Left ventricle myocardium inferior (tissue), 1 donor: Measurements from ENCODE around the gene ARAP1. TPM values are rescaled to one million over a fixed set of nuclear protein-coding genes. Genes with fewer than 3 reads are reported as not detected.

Experiments
- DNase-seq: peaks from one replicate; pipeline ENCODE4 v3.0.0-alpha.2; 2020
- H3K27ac ChIP-seq: fragments of 200-600 bp; replicated peaks from 2 replicates; pipeline ENCODE4 v1.8.0; 2021
- H3K27me3 ChIP-seq: fragments of 200-600 bp; 2 replicates; pipeline ENCODE4 v1.8.0; 2021; ENCODE audit warnings: low read depth
- H3K36me3 ChIP-seq: fragments of 200-600 bp; 2 replicates; pipeline ENCODE4 v1.8.0; 2021
- H3K4me1 ChIP-seq: fragments of 200-600 bp; 2 replicates; pipeline ENCODE4 v1.8.0; 2021
- H3K4me3 ChIP-seq: fragments of 200-600 bp; 2 replicates; pipeline ENCODE4 v1.8.0; 2021; ENCODE audit warnings: mild to moderate bottlenecking, moderate library complexity
- H3K9me3 ChIP-seq: fragments of 200-600 bp; replicated peaks from 2 replicates; pipeline ENCODE4 v1.8.0; 2021
- intact Hi-C: fragments of 100-400 bp; cut with micrococcal nuclease; formaldehyde crosslinking; loops from one replicate; pipeline ENCODE4 v1.11.0; 2022
- total RNA-seq: library from RNA; stranded (reverse); fragmentation: NEBNext Ultra II Directional; extraction: Animal tissue kit (Norgen Biotek cat#: 25700); gene quantifications from one replicate; pipeline ENCODE4 v1.2.1, GENCODE V29; 2021
- TF ChIP-seq, protein P1 (sequence below): fragments of 200-600 bp; IDR thresholded peaks from 2 replicates; pipeline ENCODE4 v1.8.0; 2021; ENCODE audit warnings: antibody characterized with exemption, mild to moderate bottlenecking, borderline replicate concordance
- donor health status: DM: no; HTN: yes; CAD: no; lungs with severe emphysema.

The ARAP1 gene
- total RNA-seq, 1 donor from 2014 or later: 51.9 TPM

DNA sequence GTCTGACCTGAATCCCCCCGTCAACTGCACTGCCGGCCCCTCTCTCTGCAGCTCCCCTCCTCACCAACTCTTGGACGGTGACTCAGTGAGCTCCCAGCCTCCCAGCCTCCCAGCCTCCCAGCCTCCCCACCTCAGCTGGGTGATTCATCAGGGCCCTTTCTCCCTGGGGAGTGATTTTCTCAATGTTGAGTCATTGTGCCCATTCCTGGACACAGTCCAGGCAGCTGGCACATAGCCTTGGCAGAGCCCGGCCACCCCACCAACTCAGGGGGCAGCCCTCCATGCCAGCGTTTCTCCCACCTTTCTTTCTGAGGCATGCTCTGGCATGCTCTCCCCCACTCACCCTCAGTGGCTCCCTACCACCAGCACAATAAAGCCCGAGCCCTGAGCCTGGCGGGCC, 108.7 kb downstream of the ARAP1 start:
- DNase-seq: no peak
- intact Hi-C loops: loop anchor here (5.0 kb wide), 1 partner anchor 46 kb away; no protein-coding TSS in a partner anchor
- no peaks in the 10 kb centered on the region for H3K27me3 ChIP-seq
- H3K36me3 ChIP-seq: no peaks in the 10 kb centered on the region
- H3K4me1 ChIP-seq: peaks cover 41% of the 10 kb centered on the region
- H3K4me3 ChIP-seq: peak overlapping the region; percentile 88
- H3K27ac ChIP-seq: no peak overlapping the region
- TF ChIP-seq, protein P1, sequence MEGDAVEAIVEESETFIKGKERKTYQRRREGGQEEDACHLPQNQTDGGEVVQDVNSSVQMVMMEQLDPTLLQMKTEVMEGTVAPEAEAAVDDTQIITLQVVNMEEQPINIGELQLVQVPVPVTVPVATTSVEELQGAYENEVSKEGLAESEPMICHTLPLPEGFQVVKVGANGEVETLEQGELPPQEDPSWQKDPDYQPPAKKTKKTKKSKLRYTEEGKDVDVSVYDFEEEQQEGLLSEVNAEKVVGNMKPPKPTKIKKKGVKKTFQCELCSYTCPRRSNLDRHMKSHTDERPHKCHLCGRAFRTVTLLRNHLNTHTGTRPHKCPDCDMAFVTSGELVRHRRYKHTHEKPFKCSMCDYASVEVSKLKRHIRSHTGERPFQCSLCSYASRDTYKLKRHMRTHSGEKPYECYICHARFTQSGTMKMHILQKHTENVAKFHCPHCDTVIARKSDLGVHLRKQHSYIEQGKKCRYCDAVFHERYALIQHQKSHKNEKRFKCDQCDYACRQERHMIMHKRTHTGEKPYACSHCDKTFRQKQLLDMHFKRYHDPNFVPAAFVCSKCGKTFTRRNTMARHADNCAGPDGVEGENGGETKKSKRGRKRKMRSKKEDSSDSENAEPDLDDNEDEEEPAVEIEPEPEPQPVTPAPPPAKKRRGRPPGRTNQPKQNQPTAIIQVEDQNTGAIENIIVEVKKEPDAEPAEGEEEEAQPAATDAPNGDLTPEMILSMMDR: no peak
- H3K9me3 ChIP-seq: no peaks in the 10 kb centered on the region

DNA sequence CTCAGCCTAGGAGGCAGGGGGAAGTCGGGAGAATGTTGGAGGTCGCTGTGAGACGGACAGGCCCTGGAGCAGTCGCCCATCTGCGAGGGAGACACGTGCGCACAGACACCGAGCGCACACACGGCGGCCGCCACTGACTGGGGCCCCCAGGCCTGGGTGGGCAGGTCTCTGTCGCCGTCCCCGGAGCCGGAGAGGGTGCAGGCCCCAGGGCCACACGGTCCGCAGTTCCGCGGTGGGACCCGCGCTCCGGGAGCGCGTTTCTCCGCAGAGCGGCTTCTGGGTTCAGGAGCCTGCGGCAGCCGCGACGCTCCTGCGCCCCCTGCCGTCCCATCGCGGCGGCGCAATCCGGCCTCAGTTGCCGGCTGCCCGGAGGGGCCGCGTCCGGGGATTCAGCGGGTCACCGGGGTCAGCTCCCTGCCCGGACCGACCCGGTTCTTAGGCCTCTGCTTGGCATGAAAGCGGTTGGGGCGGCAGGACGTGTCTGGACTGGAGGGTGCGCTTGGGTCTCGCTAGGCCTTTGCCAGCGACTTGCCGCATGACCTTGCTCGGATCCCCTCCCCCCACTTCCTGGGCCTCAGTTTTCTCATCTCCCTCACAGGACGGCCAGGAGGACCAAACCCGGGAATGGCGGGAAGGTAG, 109.2 kb downstream of the ARAP1 start:
- DNase-seq: peak; percentile 64
- TF ChIP-seq, protein P1: peak; percentile 99
- peak overlapping the region; percentile 87 for H3K27ac ChIP-seq
- H3K27me3 ChIP-seq: no peaks in the 10 kb centered on the region
- intact Hi-C loops: loop anchor here (5.0 kb wide), 1 partner anchor 46 kb away; no protein-coding TSS in a partner anchor
- no peaks in the 10 kb centered on the region for H3K9me3 ChIP-seq
- H3K4me3 ChIP-seq: peak overlapping the region; percentile 88
- H3K36me3 ChIP-seq: no peaks in the 10 kb centered on the region
- H3K4me1 ChIP-seq: peaks cover 46% of the 10 kb centered on the region

- Histone ChIP-seq H3K4me1 (peaks cover 53% of the 10 kb centered on the region), H3K27ac (peak overlapping the region; percentile 87), H3K4me3 (peak overlapping the region; percentile 88), H3K9me3 (no peaks in the 10 kb centered on the region), H3K27me3 (no peaks in the 10 kb centered on the region), H3K36me3 (no peaks in the 10 kb centered on the region)
- intact Hi-C loops: loop anchor here (5.0 kb wide), 1 partner anchor 45 kb away; no protein-coding TSS in a partner anchor
- DNase-seq: peak; percentile 51
- TF ChIP-seq, protein P1: no peak
Observed at GRCh38 chr11:72642043-72642883, 109.9 kb downstream of the ARAP1 start.

GRCh38 chr11:72641522-72642042, 110.6 kb downstream of the ARAP1 start:
- no peak for DNase-seq
- H3K27ac ChIP-seq: peak overlapping the region; percentile 87
- H3K36me3 ChIP-seq: no peaks in the 10 kb centered on the region
- no peaks in the 10 kb centered on the region for H3K9me3 ChIP-seq
- H3K4me3 ChIP-seq: peak overlapping the region; percentile 88
- TF ChIP-seq, protein P1: no peak
- intact Hi-C loops: loop anchor here (5.0 kb wide), 1 partner anchor 44 kb away; no protein-coding TSS in a partner anchor
- peaks cover 60% of the 10 kb centered on the region for H3K4me1 ChIP-seq
- H3K27me3 ChIP-seq: no peaks in the 10 kb centered on the region
